ENCODE data around the gene ADGRL3.

DNA sequence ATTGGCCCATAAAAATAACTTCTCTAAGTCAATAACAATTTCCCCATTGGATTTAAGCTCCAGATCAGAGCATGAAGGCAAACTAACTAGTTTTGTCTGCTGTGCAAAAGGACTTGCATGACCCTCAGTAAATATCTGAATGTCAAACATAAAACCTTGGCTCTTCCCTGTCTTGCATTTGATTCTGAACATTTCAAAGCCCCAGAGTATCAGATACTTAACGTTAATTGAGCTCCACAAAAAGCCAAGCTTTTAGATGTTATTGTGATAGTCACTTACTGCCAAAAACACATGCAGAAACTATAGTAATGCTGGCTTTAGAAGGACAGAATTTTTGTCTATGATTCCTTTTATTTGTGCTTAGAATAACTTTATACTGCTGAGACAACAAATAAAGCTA is 664.2 kb downstream of the ADGRL3 start:
- TF ChIP-seq CTCF (IDR thresholded peaks at IDR 0.05) (no peak), EZH2phosphoT487 (IDR thresholded peaks at IDR 0.05) (no peak), EZH2 (IDR thresholded peaks at IDR 0.05) (no peak)

Data from neural progenitor cell (in vitro differentiated cells).